ENCODE data around the gene GOLGA5. TPM values are rescaled to one million over a fixed set of nuclear protein-coding genes. Genes with fewer than 3 reads are reported as not detected.
"Not testable (repeated sequence)": the region's sequence is repeated elsewhere in the genome, so short reads cannot be mapped to it uniquely, and the experiment has no call there.

The GOLGA5 gene
- total RNA-seq = 51.9 to 60.8 TPM (median 52.9 TPM) in 3 replicates
- long read RNA-seq, transcript GOLGA5-201 (13 exons, 2,969 nt) = major isoform, 133 of 153 reads
- long read RNA-seq, partial matches to known transcripts = 5 of 153 reads
- long read RNA-seq, other reads (novel, unspliced or antisense) = 15 of 153 reads

GRCh38 chr14:92793709-92794546 is at the start of gene GOLGA5:
Gene GOLGA5 (plus strand): TSS chr14:92794305. CDS start chr14:92797438, 3,133 bp downstream.
- DNase-seq (ENCODE audit: low spot score) = peak; percentile 99
- peak within 1 kb of the TSS; percentile 96 for H3K4me3 Mint-ChIP-seq (ENCODE audit: unreplicated experiment)
- peak within 1 kb of the TSS; percentile 96 for H3K27ac Mint-ChIP-seq (ENCODE audit: unreplicated experiment)
- H3K36me3 Mint-ChIP-seq (ENCODE audit: low read depth) = peaks cover 19% of the 10 kb centered on the region
- TF ChIP-seq CTCF (IDR thresholded peaks at IDR 0.05) = no peak
- no peaks in the 10 kb centered on the region for H3K27me3 Mint-ChIP-seq (ENCODE audit: low read depth)
- peaks cover 27% of the 10 kb centered on the region for H3K4me1 Mint-ChIP-seq (ENCODE audit: low read depth)
- H3K9me3 Mint-ChIP-seq (ENCODE audit: low read depth) = peaks cover 19% of the 10 kb centered on the region

DNA sequence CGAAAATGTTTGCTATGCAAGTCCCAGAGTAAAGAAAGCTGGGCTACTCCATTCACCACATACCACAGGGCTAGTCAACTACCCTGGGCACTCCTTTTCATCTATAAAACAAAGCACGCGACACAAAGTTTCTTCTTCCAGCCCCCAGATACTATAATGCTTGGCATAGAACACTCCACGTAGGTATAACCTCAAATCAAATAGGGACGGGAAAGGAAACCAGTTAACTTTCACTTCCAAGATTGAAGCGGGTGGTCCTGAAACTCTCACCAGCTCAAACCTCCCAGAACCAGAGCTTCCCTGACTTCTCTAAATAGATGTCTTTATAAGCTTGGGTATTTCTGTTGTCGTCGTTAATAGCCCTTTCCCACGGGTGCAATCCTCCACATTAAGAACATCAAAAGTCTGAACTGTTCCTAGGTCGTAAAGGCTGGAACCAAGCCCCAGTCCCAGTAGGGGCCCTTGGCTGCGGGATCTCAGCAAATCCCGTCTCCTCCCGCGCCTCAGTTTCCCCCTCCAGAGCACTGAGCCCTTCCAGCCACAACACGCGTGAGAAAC is 46.3 kb upstream of the GOLGA5 start:
- no peak for TF ChIP-seq CTCF (IDR thresholded peaks at IDR 0.05)

GRCh38 chr14:92748259-92749016 is 45.7 kb upstream of the GOLGA5 start, which contains the start of gene LGMN:
Gene LGMN (minus strand): TSS chr14:92748627. CDS start chr14:92732786, 15,841 bp downstream.
- TF ChIP-seq CTCF (IDR thresholded peaks at IDR 0.05) = peak; percentile 23
- no peaks in the 10 kb centered on the region for H3K36me3 Mint-ChIP-seq (ENCODE audit: low read depth)
- H3K4me1 Mint-ChIP-seq (ENCODE audit: low read depth) = peaks cover 36% of the 10 kb centered on the region
- H3K4me3 Mint-ChIP-seq (ENCODE audit: unreplicated experiment) = peak within 1 kb of the TSS; percentile 94
- DNase-seq (ENCODE audit: low spot score) = peak; percentile 98
- H3K27me3 Mint-ChIP-seq (ENCODE audit: low read depth) = no peaks in the 10 kb centered on the region
- peak within 1 kb of the TSS; percentile 99 for H3K27ac Mint-ChIP-seq (ENCODE audit: unreplicated experiment)
- no peaks in the 10 kb centered on the region for H3K9me3 Mint-ChIP-seq (ENCODE audit: low read depth)

More for the DNA sequence above, 46.3 kb upstream of the GOLGA5 start:
- no peak for DNase-seq (ENCODE audit: low spot score)
- Mint-ChIP-seq H3K4me1 (ENCODE audit: low read depth) (peaks cover 36% of the 10 kb centered on the region), H3K9me3 (ENCODE audit: low read depth) (no peaks in the 10 kb centered on the region), H3K27ac (ENCODE audit: unreplicated experiment) (peak overlapping the region; percentile 99), H3K27me3 (ENCODE audit: low read depth) (no peaks in the 10 kb centered on the region), H3K4me3 (ENCODE audit: unreplicated experiment) (peak overlapping the region; percentile 94), H3K36me3 (ENCODE audit: low read depth) (no peaks in the 10 kb centered on the region)

DNA sequence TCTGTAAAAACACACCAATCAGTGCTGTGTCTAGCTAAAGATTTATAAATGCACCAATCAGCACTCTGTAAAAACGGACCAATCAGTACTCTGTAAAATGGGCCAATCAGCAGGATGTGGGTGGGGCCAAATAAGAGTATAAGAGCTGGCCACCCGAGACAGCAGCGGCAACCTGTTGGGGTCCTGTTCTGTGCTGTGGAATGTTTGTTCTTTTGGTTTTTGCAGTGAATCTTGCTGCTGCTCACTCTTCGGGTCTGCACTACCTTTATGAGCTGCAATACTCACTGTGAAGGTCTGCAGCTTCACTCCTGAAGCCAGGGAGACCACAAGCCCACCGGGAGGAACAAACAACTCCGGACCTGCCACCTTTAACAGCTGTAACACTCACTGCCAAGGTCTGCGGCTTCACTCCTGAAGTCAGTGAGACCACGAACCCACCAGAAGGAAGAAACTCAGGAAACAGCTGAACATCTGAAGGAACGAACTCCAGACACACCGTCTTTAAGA is 43.8 kb upstream of the GOLGA5 start:
- not testable (repeated sequence) for DNase-seq (ENCODE audit: low spot score); H3K4me3 Mint-ChIP-seq (ENCODE audit: unreplicated experiment); H3K9me3 Mint-ChIP-seq (ENCODE audit: low read depth); H3K27ac Mint-ChIP-seq (ENCODE audit: unreplicated experiment); H3K27me3 Mint-ChIP-seq (ENCODE audit: low read depth); H3K36me3 Mint-ChIP-seq (ENCODE audit: low read depth)
- H3K4me1 Mint-ChIP-seq (ENCODE audit: low read depth) = peaks cover 33% of the 10 kb centered on the region

DNA sequence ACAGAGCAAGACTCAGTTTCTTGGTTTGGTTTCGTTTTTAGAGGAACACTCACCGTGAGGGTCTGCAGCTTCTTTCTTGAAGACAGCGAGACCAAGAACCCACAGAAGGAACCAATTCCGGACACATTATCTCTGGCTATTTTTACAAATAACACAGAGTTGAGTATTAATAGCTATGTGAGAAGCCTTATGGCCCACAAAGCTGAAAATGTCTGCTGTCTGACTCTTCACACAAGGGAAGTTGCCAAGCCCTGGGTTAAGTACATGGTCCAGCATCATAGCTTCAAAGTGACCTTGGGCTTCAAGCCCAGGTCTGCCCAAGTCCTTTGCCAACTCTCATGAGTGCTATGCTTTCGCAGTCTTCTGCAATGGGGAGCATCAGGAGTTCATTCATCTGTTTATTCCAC is 43.1 kb upstream of the GOLGA5 start:
- no peaks in the 10 kb centered on the region for H3K27me3 Mint-ChIP-seq (ENCODE audit: low read depth)
- H3K9me3 Mint-ChIP-seq (ENCODE audit: low read depth) = no peaks in the 10 kb centered on the region
- no peak for DNase-seq (ENCODE audit: low spot score)
- no peak overlapping the region for H3K27ac Mint-ChIP-seq (ENCODE audit: unreplicated experiment)
- peaks cover 26% of the 10 kb centered on the region for H3K4me1 Mint-ChIP-seq (ENCODE audit: low read depth)
- TF ChIP-seq CTCF (IDR thresholded peaks at IDR 0.05) = no peak
- no peaks in the 10 kb centered on the region for H3K36me3 Mint-ChIP-seq (ENCODE audit: low read depth)
- no peak overlapping the region for H3K4me3 Mint-ChIP-seq (ENCODE audit: unreplicated experiment)
